SW 1271 (cell line): ENCODE results near the gene CABP2.
"Not testable (repeated sequence)": the region's sequence is repeated elsewhere in the genome, so short reads cannot be mapped to it uniquely, and the experiment has no call there.

ENCODE experiments used
- DNase-seq, 2 experiments: peaks; one replicate each; lab custom pipeline; 2025; lab: John Stamatoyannopoulos, UW

Gene CABP2

DNA sequence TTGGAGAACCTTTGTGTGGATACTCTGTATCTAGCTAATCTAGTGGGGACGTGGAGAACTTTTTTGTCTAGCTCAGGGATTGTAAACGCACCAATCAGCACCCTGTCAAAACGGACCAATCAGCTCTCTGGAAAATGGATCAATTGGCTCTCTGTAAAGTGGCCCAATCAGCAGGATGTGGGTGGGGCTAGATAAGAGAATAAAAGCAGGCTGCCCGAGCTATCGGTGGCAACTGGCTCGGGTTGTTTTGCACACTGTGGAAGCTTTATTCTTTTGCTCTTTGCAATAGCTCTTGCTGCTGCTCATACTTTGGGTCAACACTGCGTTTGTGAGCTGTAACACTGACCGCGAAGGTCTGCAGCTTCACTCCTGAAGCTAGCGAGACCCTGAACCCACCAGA lies 46.6 kb downstream of the CABP2 start:
- not testable (repeated sequence) for DNase-seq

DNA sequence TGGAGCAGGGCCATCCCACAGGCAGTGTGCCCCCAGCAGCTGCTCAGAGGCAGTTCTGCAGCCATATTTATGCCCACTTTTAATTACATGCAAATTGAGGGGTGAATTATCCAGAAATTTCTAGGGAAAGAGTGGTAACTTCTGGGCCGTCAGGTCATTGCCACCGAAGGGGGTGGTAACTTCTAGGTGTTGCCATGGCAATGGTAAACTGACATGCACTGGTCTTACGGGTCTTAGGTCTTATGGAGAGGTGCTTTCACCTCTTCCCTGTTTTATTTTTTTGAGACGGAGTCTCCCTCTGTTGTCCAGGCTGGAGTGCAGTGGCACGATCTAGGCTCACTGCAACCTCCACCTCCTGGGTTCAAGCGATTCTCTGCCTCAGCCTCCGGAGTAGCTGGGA lies 50.4 kb downstream of the CABP2 start:
- no peak for DNase-seq

DNA sequence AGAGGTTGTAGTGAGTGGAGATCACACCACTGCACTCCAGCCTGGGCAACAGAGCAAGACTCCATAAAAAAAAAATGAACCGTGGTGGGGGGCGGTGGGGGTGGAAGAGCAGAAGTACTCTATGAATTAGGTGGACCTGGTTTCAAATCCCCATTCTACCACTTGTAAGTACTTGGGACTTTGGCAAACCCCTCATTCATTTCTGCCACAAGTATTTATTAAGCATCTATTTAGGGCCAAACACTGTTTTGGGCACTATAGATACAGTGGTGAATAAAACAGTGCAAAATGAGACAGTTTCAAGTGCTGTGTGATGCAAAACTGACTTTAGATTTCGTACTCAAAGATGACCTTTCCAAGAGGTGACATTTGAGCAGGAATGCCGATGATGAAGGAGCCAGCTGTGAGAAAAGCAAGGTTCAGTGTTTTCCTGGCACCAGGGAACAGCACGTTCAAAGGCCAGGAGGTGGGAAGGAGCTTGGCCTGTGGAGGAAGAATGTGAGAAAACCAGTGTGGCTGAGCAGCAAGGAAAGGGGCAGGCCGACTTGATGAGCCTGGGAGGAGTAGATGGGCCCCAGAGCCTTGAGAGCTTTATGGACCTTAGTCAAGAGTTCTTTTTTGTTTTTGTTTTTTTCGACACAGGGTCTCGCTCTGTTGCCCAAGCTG lies 52.8 kb downstream of the CABP2 start:
- no peak for DNase-seq

DNA sequence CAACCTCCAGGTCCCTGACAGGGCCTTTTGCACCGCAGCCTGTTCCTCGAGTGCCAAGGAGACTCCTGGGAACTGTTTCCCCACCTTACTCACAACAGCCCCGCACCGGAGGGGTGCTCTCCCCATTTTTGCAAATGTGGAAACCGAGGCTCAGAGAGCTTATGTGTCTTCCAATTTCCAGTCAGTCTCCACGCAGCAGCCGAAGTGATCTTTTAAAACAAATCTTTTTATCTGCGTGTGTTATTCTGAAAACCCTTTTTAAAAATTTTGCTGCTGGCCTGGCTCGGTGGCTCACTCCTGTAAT lies 53.8 kb downstream of the CABP2 start:
- DNase-seq: no peak
